Endothelial cell of umbilical vein (primary cell): ENCODE results near the gene SHROOM2. TPM values are rescaled to one million over a fixed set of nuclear protein-coding genes. Genes with fewer than 3 reads are reported as not detected.

ENCODE experiments used
- BruUV-seq: library from RNA; stranded (reverse); fragments of 400-500 nt; replicated peaks from 2 replicates; lab custom pipeline; 2021; lab: Mats Ljungman, UMichigan
- CTCF ChIA-PET: fragments of 300-600, 350-600 bp; sonication (Branson Sonifier 250); formaldehyde crosslinking; loops from one replicate; lab custom pipeline; 2021; ENCODE audit warnings: antibody characterized with exemption, inconsistent platforms; lab: Charles Lee
- POLR2A ChIA-PET: fragments of 300-600, 350-600 bp; sonication (Branson Sonifier 250); formaldehyde crosslinking; loops from one replicate; lab custom pipeline; 2021; ENCODE audit warnings: antibody characterized with exemption, inconsistent platforms; lab: Charles Lee
- DNase-seq: peaks from one replicate; pipeline ENCODE4 v3.0.0-alpha.2; 2011; ENCODE audit warnings: low read depth, low spot score
- FAIRE-seq: peaks from 2 replicates; lab custom pipeline; 2011; peaks lifted over from hg19 to GRCh38; lab: Jason Lieb, UNC
- H2AFZ ChIP-seq: 2 replicates; pipeline ENCODE4 v1.6.0; 2012; ENCODE audit warnings: low read depth, low read length, control low read depth, inconsistent platforms
- H3K27ac ChIP-seq: 2 replicates; pipeline ENCODE4 v1.5.1; 2011; ENCODE audit warnings: low read depth, mild to moderate bottlenecking, control low read depth, low read length, moderate library complexity; ENCODE audit not compliant: insufficient read depth
- H3K27me3 ChIP-seq, 2 experiments: 2 replicates each; pipeline versions ENCODE4 v1.6.0 to v1.6.1; 2011; ENCODE audit warnings: low read length in 2 of 2, mixed read lengths in 1 of 2; ENCODE audit not compliant: control insufficient read depth in 2 of 2, insufficient read depth in 2 of 2
- H3K36me3 ChIP-seq, 2 experiments: 2 replicates in 1 of 2; 3 replicates in 1 of 2; pipeline ENCODE4 v1.5.1; 2011; ENCODE audit warnings: low read length in 2 of 2, mild to moderate bottlenecking in 1 of 2, moderate library complexity in 1 of 2; ENCODE audit not compliant: control insufficient read depth in 2 of 2, insufficient read depth in 2 of 2; ENCODE audit errors: extremely low read depth in 1 of 2
- H3K4me1 ChIP-seq: 3 replicates; pipeline ENCODE4 v1.5.1; 2011; ENCODE audit warnings: mild to moderate bottlenecking, low read length; ENCODE audit not compliant: control insufficient read depth, insufficient read depth; ENCODE audit errors: extremely low read depth
- H3K4me2 ChIP-seq: 2 replicates; pipeline ENCODE4 v1.6.1; 2011; ENCODE audit warnings: low read length, control low read depth, mixed read lengths; ENCODE audit not compliant: insufficient read depth
- H3K4me3 ChIP-seq, 3 experiments: fragments of 200-600 bp in 1 of 3; sonication (generic), shearing (Covaris generic) in 1 of 3; replicated peaks in 1 of 3; 2 replicates each; pipeline ENCODE4 v1.5.1; 2011 to 2016; ENCODE audit warnings: control low read depth in 3 of 3, low read length in 3 of 3, mild to moderate bottlenecking in 2 of 3, inconsistent platforms in 1 of 3, low read depth in 1 of 3, moderate library complexity in 1 of 3; ENCODE audit not compliant: insufficient read depth in 1 of 3
- H3K79me2 ChIP-seq: 2 replicates; pipeline ENCODE4 v1.6.0; 2012; ENCODE audit warnings: low read length, inconsistent platforms; ENCODE audit not compliant: control insufficient read depth, insufficient read depth
- H3K9ac ChIP-seq: replicated peaks from 2 replicates; pipeline ENCODE3; 2011; ENCODE audit warnings: low read length, control low read depth; ENCODE audit not compliant: insufficient read depth; ENCODE audit errors: extremely low read depth
- H3K9me1 ChIP-seq: replicated peaks from 3 replicates; pipeline ENCODE4 v1.6.0; 2011; ENCODE audit warnings: mild to moderate bottlenecking, low read length; ENCODE audit not compliant: control insufficient read depth, insufficient read depth; ENCODE audit errors: extremely low read depth
- H3K9me3 ChIP-seq: replicated peaks from 2 replicates; pipeline ENCODE4 v1.5.1; 2012; ENCODE audit warnings: low read length, inconsistent platforms; ENCODE audit not compliant: control insufficient read depth, insufficient read depth
- H4K20me1 ChIP-seq: replicated peaks from 2 replicates; pipeline ENCODE3; 2011; ENCODE audit warnings: mild to moderate bottlenecking, low read length; ENCODE audit not compliant: control insufficient read depth, insufficient read depth; ENCODE audit errors: extremely low read depth
- EZH2 ChIP-seq: IDR thresholded peaks from 2 replicates; pipeline ENCODE4 v1.6.1; 2012; ENCODE audit warnings: borderline replicate concordance, low read depth, mild to moderate bottlenecking, moderate library complexity, low read length, inconsistent platforms; ENCODE audit not compliant: severe bottlenecking
- FOS ChIP-seq: IDR thresholded peaks from 2 replicates; pipeline ENCODE4 v1.6.1; 2011; ENCODE audit warnings: mild to moderate bottlenecking, low read length, moderate library complexity, borderline replicate concordance; ENCODE audit not compliant: insufficient read depth
- GATA2 ChIP-seq: IDR thresholded peaks from 2 replicates; pipeline ENCODE4 v1.7.0; 2011; ENCODE audit warnings: low read depth, mild to moderate bottlenecking, moderate library complexity, mixed read lengths, low read length; ENCODE audit not compliant: insufficient read length, insufficient read depth
- JUN ChIP-seq: IDR thresholded peaks from 2 replicates; pipeline ENCODE4 v1.6.1; 2011; ENCODE audit warnings: borderline replicate concordance, low read depth; ENCODE audit not compliant: insufficient read length, insufficient read depth
- MAX ChIP-seq: IDR thresholded peaks from 2 replicates; pipeline ENCODE4 v1.6.1; 2011; ENCODE audit not compliant: insufficient read depth, insufficient read length
- MYC ChIP-seq: IDR thresholded peaks from one replicate; pipeline ENCODE4 v1.6.1; 2011; ENCODE audit warnings: mild to moderate bottlenecking, low read depth, low read length
- POLR2A ChIP-seq: IDR thresholded peaks from 2 replicates; pipeline ENCODE4 v1.6.1; 2012; ENCODE audit warnings: low read depth, mild to moderate bottlenecking, control low read depth, low read length
- POLR2AphosphoS5 ChIP-seq: IDR thresholded peaks from 2 replicates; pipeline ENCODE4 v1.6.1; 2012; ENCODE audit warnings: low read depth, mild to moderate bottlenecking, control low read depth, low read length, moderate library complexity; ENCODE audit not compliant: insufficient read depth
- dilution Hi-C: fragments of 300-500 bp; cut with MboI; formaldehyde crosslinking; loops from one replicate; pipeline ENCODE4 v1.15.0; 2019; ENCODE audit warnings: low sequenced_read_pairs; ENCODE audit not compliant: extremely low pct_ligation_motif_present
- intact Hi-C: fragments of 100-400 bp; cut with micrococcal nuclease; formaldehyde crosslinking; loops from one replicate; pipeline ENCODE4 v1.10.0; 2022
- polyA plus RNA-seq, 4 experiments: library from polyadenylated mRNA; depleted of rRNA in 3 of 4; stranded (reverse) in 3 of 4; unstranded in 1 of 4; fragments of >200 nt; gene quantifications; 2 replicates each; pipeline versions ENCODE4 v1.2.1 to v1.2.3, GENCODE V29; 2011 to 2012; ENCODE audit warnings: missing spikeins in 1 of 4
- total RNA-seq: library from RNA; stranded (reverse); gene quantifications from 2 replicates; pipeline ENCODE4 v1.2.3, GENCODE V29; 2021
- TF ChIP-seq, protein P1 (sequence below), 2 donors: IDR thresholded peaks; 1 replicate in 1 of 2; 2 replicates in 1 of 2; pipeline ENCODE4 v1.5.1; 2011; ENCODE audit warnings: low read length in 2 of 2, mild to moderate bottlenecking in 2 of 2, moderate library complexity in 2 of 2, control low read depth in 1 of 2, inconsistent platforms in 1 of 2, low read depth in 1 of 2; ENCODE audit not compliant: insufficient read depth in 1 of 2; ENCODE audit errors: extremely low read depth in 1 of 2

SHROOM2 gene
- total and polyA plus RNA-seq, 2 donors (not counting 3 experiments of a cell fraction or from before 2014, with no cell fraction given): 3.7 to 11.8 TPM

- CTCF ChIA-PET: interaction anchor here (1.3 to 1.6 kb wide), 2 partner anchors 10 to 11 kb away, joined by 3 to 5 read pairs; no protein-coding TSS in a partner anchor
These were observed 28.1 kb upstream of the SHROOM2 start for GRCh38 chrX:9758021-9758638.

More at GRCh38 chrX:9758021-9758638, 28.1 kb upstream of the SHROOM2 start:
- TF ChIP-seq POLR2AphosphoS5 (no peak), POLR2A (no peak), JUN (no peak), FOS (no peak), MYC (no peak), EZH2 (no peak), GATA2 (no peak), MAX (no peak)
- TF ChIP-seq, protein P1, sequence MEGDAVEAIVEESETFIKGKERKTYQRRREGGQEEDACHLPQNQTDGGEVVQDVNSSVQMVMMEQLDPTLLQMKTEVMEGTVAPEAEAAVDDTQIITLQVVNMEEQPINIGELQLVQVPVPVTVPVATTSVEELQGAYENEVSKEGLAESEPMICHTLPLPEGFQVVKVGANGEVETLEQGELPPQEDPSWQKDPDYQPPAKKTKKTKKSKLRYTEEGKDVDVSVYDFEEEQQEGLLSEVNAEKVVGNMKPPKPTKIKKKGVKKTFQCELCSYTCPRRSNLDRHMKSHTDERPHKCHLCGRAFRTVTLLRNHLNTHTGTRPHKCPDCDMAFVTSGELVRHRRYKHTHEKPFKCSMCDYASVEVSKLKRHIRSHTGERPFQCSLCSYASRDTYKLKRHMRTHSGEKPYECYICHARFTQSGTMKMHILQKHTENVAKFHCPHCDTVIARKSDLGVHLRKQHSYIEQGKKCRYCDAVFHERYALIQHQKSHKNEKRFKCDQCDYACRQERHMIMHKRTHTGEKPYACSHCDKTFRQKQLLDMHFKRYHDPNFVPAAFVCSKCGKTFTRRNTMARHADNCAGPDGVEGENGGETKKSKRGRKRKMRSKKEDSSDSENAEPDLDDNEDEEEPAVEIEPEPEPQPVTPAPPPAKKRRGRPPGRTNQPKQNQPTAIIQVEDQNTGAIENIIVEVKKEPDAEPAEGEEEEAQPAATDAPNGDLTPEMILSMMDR (IDR thresholded peaks at IDR 0.05; ENCODE audit: extremely low read depth in 1 of 2, insufficient read depth in 1 of 2, low read depth in 1 of 2, low read length in 2 of 2): no peak
- no peak overlapping the region for H3K9ac ChIP-seq
- H3K4me2 ChIP-seq: no peak overlapping the region
- dilution Hi-C loops: no loop called here
- no peaks in the 10 kb centered on the region for H3K9me1 ChIP-seq
- POLR2A ChIA-PET: no interaction called here
- no peaks in the 10 kb centered on the region for H3K79me2 ChIP-seq
- no peak overlapping the region for H3K27ac ChIP-seq
- H3K9me3 ChIP-seq: no peaks in the 10 kb centered on the region
- FAIRE-seq (no peak), DNase-seq (peak; percentile 14)
- H4K20me1 ChIP-seq: no peaks in the 10 kb centered on the region
- H3K27me3 ChIP-seq: no peaks in the 10 kb centered on the region
- no peak overlapping the region for H2AFZ ChIP-seq
- peaks cover 0 to 2% of the 10 kb centered on the region in 2 experiments for H3K36me3 ChIP-seq
- no TSS peak for BruUV-seq
- intact Hi-C loops: no loop called here
- no peaks in the 10 kb centered on the region for H3K4me1 ChIP-seq
- no peak overlapping the region for H3K4me3 ChIP-seq
